ENCODE results near the gene COX7A1. TPM values are rescaled to one million over a fixed set of nuclear protein-coding genes. Genes with fewer than 3 reads are reported as not detected.

COX7A1 gene
- total RNA-seq, 1 experiment from 2014 or later = not detected

- Histone ChIP-seq H3K4me3 (ENCODE audit: low read depth, low read length, poor library complexity, severe bottlenecking) (no peak overlapping the region), H3K27ac (ENCODE audit: low read depth, low read length, poor library complexity, severe bottlenecking) (no peak overlapping the region), H3K27me3 (replicated peaks; ENCODE audit: insufficient read depth, low read depth, low read length, poor library complexity) (no peaks in the 10 kb centered on the region), H3K36me3 (ENCODE audit: insufficient read depth, low read length, poor library complexity, severe bottlenecking) (peaks cover 54% of the 10 kb centered on the region), H3K4me1 (ENCODE audit: insufficient read depth, low read length, poor library complexity, severe bottlenecking) (peaks cover 7% of the 10 kb centered on the region), H3K9me3 (ENCODE audit: low read depth, low read length, poor library complexity, severe bottlenecking) (no peaks in the 10 kb centered on the region)
- TF ChIP-seq EZH2 (IDR thresholded peaks at IDR 0.05; ENCODE audit: borderline replicate concordance, low read depth, low read length, poor library complexity, severe bottlenecking) (no peak), CTCF (conservative IDR thresholded peaks at IDR 0.05; ENCODE audit: low read depth, low read length) (no peak)
- intact Hi-C loops (cut with micrococcal nuclease; ENCODE audit: unreplicated experiment) = no loop called here
- no peak for DNase-seq (ENCODE audit: low spot score)
- BruUV-seq (replicated peaks) = no TSS peak
- POLR2A ChIA-PET (ENCODE audit: low non-redundant PET) = no interaction called here
- CTCF ChIA-PET = no interaction called here
Measured at GRCh38 chr19:36144624-36145023, 7.6 kb downstream of the COX7A1 start.

GRCh38 chr19:36142496-36142895 is 9.8 kb downstream of the COX7A1 start:
- Histone ChIP-seq H3K36me3 (ENCODE audit: insufficient read depth, low read length, poor library complexity, severe bottlenecking) (peaks cover 40% of the 10 kb centered on the region), H3K9me3 (ENCODE audit: low read depth, low read length, poor library complexity, severe bottlenecking) (no peaks in the 10 kb centered on the region), H3K4me3 (ENCODE audit: low read depth, low read length, poor library complexity, severe bottlenecking) (no peak overlapping the region), H3K4me1 (ENCODE audit: insufficient read depth, low read length, poor library complexity, severe bottlenecking) (peaks cover 10% of the 10 kb centered on the region), H3K27me3 (replicated peaks; ENCODE audit: insufficient read depth, low read depth, low read length, poor library complexity) (no peaks in the 10 kb centered on the region), H3K27ac (ENCODE audit: low read depth, low read length, poor library complexity, severe bottlenecking) (no peak overlapping the region)
- intact Hi-C loops (cut with micrococcal nuclease; ENCODE audit: unreplicated experiment) = no loop called here
- CTCF ChIA-PET = no interaction called here
- POLR2A ChIA-PET (ENCODE audit: low non-redundant PET) = no interaction called here
- BruUV-seq (replicated peaks) = no TSS peak
- no peak for DNase-seq (ENCODE audit: low spot score)
- no peak for TF ChIP-seq CTCF (conservative IDR thresholded peaks at IDR 0.05; ENCODE audit: low read depth, low read length)

GRCh38 chr19:36142046-36142445 is 10.2 kb downstream of the COX7A1 start:
- ChIA-PET POLR2A (ENCODE audit: low non-redundant PET) (no interaction called here), CTCF (no interaction called here)
- Histone ChIP-seq H3K36me3 (ENCODE audit: insufficient read depth, low read length, poor library complexity, severe bottlenecking) (peaks cover 37% of the 10 kb centered on the region), H3K4me3 (ENCODE audit: low read depth, low read length, poor library complexity, severe bottlenecking) (no peak overlapping the region), H3K4me1 (ENCODE audit: insufficient read depth, low read length, poor library complexity, severe bottlenecking) (peaks cover 10% of the 10 kb centered on the region), H3K27me3 (replicated peaks; ENCODE audit: insufficient read depth, low read depth, low read length, poor library complexity) (no peaks in the 10 kb centered on the region), H3K9me3 (ENCODE audit: low read depth, low read length, poor library complexity, severe bottlenecking) (no peaks in the 10 kb centered on the region), H3K27ac (ENCODE audit: low read depth, low read length, poor library complexity, severe bottlenecking) (no peak overlapping the region)
- intact Hi-C loops (cut with micrococcal nuclease; ENCODE audit: unreplicated experiment) = no loop called here
- no TSS peak for BruUV-seq (replicated peaks)
- TF ChIP-seq CTCF (conservative IDR thresholded peaks at IDR 0.05; ENCODE audit: low read depth, low read length) = no peak
- no peak for TF ChIP-seq EZH2 (IDR thresholded peaks at IDR 0.05; ENCODE audit: borderline replicate concordance, low read depth, low read length, poor library complexity, severe bottlenecking)
- DNase-seq (ENCODE audit: low spot score) = no peak
